ENCODE results near the gene CGREF1.
A peak's percentile ranks its signal among the peaks of the same experiment; 100 is the strongest.
"Not testable (repeated sequence)": the region's sequence is repeated elsewhere in the genome, so short reads cannot be mapped to it uniquely, and the experiment has no call there.

Gene CGREF1

GRCh38 chr2:27086724-27087593, 32.0 kb downstream of the CGREF1 start, which contains the start of gene KHK:
Gene KHK (plus strand): TSS chr2:27086772. CDS start chr2:27087260, 488 bp downstream.
- no peak for DNase-seq

- peak; percentile 86 for DNase-seq
Observed at GRCh38 chr2:27086090-27086723, 32.7 kb downstream of the CGREF1 start.

- no peak for DNase-seq
Observed at GRCh38 chr2:27085673-27086089, 33.2 kb downstream of the CGREF1 start.

GRCh38 chr2:27085062-27085672, 33.8 kb downstream of the CGREF1 start:
- no peak for DNase-seq

GRCh38 chr2:27084297-27085061, 34.4 kb downstream of the CGREF1 start:
- no peak for DNase-seq

GRCh38 chr2:27083410-27084296, 35.3 kb downstream of the CGREF1 start:
- DNase-seq: no peak

GRCh38 chr2:27082773-27083409, 36.0 kb downstream of the CGREF1 start:
- DNase-seq: no peak

- DNase-seq: no peak
Observed at GRCh38 chr2:27081984-27082772, 36.8 kb downstream of the CGREF1 start.

GRCh38 chr2:27080603-27080936, 38.4 kb downstream of the CGREF1 start:
- DNase-seq: no peak

- DNase-seq: no peak
Observed at GRCh38 chr2:27080140-27080469, 38.8 kb downstream of the CGREF1 start.

GRCh38 chr2:27079233-27080139, 39.4 kb downstream of the CGREF1 start:
- DNase-seq: no peak

GRCh38 chr2:27078267-27079194, 40.4 kb downstream of the CGREF1 start, which contains the start of gene EMILIN1:
Gene EMILIN1 (plus strand): TSS chr2:27078615. CDS start chr2:27079066, 451 bp downstream.
- no peak for DNase-seq

- DNase-seq: no peak
Observed at GRCh38 chr2:27077231-27077630, 41.7 kb downstream of the CGREF1 start.

GRCh38 chr2:27076323-27076722, 42.6 kb downstream of the CGREF1 start:
- DNase-seq: no peak

GRCh38 chr2:27075566-27075871, 43.4 kb downstream of the CGREF1 start:
- DNase-seq: not testable (repeated sequence)

GRCh38 chr2:27074738-27075565, 44.0 kb downstream of the CGREF1 start:
- peak; percentile 46 for DNase-seq

GRCh38 chr2:27073782-27074181, 45.1 kb downstream of the CGREF1 start:
- no peak for DNase-seq

GRCh38 chr2:27072920-27073319, 46.0 kb downstream of the CGREF1 start:
- DNase-seq: no peak

Measured in KG1 (cell line).